Measurements from ENCODE around the gene RANBP10.

DNA sequence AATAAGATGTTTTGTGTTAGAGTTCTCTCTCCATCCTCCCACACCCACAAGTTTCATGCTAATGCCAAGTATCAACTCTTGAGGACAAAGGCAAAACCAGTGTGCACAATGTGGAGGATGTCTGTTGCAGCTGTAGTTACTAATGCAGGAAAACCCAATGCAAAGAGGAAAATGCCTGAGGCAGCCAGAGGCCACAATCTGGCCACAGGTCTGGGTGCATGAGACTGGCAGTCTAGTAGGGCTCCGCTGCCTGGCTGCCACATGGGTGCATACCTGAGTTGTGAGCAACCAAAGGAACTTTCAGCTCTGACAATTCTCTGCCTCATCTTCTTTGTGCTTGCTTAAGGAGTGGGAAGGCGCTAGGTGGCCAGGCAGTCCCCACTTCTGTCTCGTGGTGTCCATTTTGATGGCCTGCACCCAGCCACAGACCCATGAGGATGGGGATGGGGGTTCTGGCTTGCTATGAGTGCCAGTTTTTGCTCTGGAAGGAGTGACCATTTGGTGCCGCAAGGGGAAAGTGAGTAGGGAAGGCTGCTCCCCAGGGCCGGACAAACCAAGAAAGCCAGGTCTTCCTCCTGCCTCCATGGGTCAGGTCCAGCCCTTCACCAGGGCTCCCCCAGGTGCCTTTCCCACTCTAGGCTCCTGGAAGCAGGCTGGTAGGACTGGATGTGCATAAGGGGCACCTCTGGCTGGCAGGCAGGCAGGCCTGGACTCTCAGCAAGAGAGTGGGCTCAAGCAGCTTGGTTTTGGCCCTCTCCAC lies 83.0 kb downstream of the RANBP10 start:
- TF ChIP-seq, protein P1, sequence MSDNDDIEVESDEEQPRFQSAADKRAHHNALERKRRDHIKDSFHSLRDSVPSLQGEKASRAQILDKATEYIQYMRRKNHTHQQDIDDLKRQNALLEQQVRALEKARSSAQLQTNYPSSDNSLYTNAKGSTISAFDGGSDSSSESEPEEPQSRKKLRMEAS (IDR thresholded peaks at IDR 0.05; ENCODE audit: insufficient read depth, insufficient read length), result no peak
- TF ChIP-seq, protein P2, sequence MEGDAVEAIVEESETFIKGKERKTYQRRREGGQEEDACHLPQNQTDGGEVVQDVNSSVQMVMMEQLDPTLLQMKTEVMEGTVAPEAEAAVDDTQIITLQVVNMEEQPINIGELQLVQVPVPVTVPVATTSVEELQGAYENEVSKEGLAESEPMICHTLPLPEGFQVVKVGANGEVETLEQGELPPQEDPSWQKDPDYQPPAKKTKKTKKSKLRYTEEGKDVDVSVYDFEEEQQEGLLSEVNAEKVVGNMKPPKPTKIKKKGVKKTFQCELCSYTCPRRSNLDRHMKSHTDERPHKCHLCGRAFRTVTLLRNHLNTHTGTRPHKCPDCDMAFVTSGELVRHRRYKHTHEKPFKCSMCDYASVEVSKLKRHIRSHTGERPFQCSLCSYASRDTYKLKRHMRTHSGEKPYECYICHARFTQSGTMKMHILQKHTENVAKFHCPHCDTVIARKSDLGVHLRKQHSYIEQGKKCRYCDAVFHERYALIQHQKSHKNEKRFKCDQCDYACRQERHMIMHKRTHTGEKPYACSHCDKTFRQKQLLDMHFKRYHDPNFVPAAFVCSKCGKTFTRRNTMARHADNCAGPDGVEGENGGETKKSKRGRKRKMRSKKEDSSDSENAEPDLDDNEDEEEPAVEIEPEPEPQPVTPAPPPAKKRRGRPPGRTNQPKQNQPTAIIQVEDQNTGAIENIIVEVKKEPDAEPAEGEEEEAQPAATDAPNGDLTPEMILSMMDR (IDR thresholded peaks at IDR 0.05; ENCODE audit: extremely low read depth in 1 of 2, insufficient read depth in 1 of 2, low read depth in 1 of 2, low read length in 2 of 2), result no peak
- TF ChIP-seq EZH2 (IDR thresholded peaks at IDR 0.05; ENCODE audit: borderline replicate concordance, low read depth, low read length, severe bottlenecking) (no peak), POLR2A (IDR thresholded peaks at IDR 0.05; ENCODE audit: low read depth, low read length) (no peak)

Data from endothelial cell of umbilical vein (primary cell).